ENCODE measurements around the gene CLPX.

Gene CLPX

DNA sequence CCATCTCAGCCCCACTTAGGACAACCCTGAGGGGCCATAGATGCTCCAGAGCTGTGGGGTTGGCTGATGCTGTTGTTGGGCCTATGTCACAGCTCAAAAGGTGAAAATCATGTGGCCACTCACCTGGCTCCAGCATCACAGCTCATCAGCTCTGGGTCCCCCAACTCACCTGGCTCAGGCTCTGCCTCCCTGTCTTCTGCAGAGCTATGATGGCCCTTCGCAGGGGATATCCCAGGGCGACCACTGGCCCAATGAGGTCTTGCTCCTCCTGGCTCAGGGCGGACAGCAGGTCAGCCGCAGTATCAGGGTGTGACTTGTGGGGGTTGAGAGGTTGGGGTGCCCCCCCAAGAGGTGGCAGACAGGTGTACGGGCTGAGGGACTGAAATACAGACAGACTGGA is 85.8 kb downstream of the CLPX start:
- DNase-seq, result no peak

Data from NCI-H1092 (cell line).